ENCODE results near the gene GNAI3.

DNA sequence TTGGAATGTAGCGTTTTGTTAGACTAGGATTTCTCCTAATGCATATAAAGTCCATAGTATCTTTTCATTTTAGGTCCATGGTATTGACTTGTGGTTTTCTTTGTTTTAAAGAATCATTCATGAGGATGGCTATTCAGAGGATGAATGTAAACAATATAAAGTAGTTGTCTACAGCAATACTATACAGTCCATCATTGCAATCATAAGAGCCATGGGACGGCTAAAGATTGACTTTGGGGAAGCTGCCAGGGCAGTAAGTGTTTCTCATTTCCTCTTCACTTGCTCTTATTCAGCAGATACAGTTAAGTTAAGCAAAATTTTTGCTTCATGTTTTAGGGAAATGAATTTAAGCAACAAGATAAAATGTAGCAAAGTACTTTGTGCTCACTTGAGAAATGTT lies 25.4 kb downstream of the GNAI3 start:
- TF ChIP-seq, protein P1, sequence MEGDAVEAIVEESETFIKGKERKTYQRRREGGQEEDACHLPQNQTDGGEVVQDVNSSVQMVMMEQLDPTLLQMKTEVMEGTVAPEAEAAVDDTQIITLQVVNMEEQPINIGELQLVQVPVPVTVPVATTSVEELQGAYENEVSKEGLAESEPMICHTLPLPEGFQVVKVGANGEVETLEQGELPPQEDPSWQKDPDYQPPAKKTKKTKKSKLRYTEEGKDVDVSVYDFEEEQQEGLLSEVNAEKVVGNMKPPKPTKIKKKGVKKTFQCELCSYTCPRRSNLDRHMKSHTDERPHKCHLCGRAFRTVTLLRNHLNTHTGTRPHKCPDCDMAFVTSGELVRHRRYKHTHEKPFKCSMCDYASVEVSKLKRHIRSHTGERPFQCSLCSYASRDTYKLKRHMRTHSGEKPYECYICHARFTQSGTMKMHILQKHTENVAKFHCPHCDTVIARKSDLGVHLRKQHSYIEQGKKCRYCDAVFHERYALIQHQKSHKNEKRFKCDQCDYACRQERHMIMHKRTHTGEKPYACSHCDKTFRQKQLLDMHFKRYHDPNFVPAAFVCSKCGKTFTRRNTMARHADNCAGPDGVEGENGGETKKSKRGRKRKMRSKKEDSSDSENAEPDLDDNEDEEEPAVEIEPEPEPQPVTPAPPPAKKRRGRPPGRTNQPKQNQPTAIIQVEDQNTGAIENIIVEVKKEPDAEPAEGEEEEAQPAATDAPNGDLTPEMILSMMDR (IDR thresholded peaks at IDR 0.05): no peak
- no peak for TF ChIP-seq POLR2A (IDR thresholded peaks at IDR 0.05)

Measured in heart left ventricle (tissue), 13 donors.